Activated T-cell treated with anti-CD3 and anti-CD28 coated beads for 48 hours (primary cell): ENCODE data around the gene PHTF2.
"Not testable (repeated sequence)": the region's sequence is repeated elsewhere in the genome, so short reads cannot be mapped to it uniquely, and the experiment has no call there.

ENCODE experiments used
- DNase-seq: peaks from one replicate; pipeline ENCODE4 v3.0.0-alpha.2; 2020; ENCODE audit warnings: low read depth

PHTF2 gene

GRCh38 chr7:77989981-77990566, 191.5 kb downstream of the PHTF2 start:
- no peak for DNase-seq

- DNase-seq, result no peak
Measured at GRCh38 chr7:77991656-77992055, 193.1 kb downstream of the PHTF2 start.

GRCh38 chr7:77993838-77994237, 195.3 kb downstream of the PHTF2 start:
- no peak for DNase-seq

DNA sequence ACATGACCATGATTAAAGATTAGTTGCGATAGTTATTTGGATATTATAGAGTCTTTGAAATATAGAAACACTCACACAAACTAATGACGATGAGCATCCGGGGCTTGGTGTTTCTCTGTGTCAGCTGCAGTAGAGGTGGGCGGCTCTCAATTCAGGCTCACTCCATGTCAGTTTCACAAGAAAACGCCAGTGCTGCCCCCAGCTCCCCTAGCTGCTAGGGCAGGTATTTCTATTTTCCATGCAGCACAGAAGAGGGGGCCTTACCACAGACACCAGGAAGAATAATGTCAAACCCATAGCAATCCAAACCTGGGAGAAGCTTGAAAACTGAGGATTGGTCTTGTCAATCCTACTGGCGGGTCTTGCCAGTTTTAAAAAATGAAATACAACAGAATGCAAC, 197.1 kb downstream of the PHTF2 start:
- no peak for DNase-seq

DNA sequence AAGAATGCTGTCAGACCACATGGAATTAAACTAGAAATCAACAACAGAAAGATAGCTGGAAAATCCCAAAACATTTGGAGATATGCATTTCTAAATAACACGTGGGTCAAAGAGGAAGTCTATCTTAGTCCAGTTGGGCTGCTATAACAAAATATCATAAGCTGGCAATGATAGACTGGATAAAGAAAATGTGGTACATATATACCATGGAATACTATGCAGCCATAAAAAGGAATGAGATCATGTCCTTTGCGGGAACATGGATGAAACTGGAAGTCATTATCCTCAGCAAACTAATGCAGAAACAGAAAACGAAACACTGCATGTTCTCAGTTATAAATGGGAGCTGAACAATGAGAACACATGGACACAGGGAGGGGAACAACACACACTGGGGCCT, 200.6 kb downstream of the PHTF2 start:
- not testable (repeated sequence) for DNase-seq

GRCh38 chr7:78002021-78002420, 203.4 kb downstream of the PHTF2 start:
- DNase-seq, result no peak

DNA sequence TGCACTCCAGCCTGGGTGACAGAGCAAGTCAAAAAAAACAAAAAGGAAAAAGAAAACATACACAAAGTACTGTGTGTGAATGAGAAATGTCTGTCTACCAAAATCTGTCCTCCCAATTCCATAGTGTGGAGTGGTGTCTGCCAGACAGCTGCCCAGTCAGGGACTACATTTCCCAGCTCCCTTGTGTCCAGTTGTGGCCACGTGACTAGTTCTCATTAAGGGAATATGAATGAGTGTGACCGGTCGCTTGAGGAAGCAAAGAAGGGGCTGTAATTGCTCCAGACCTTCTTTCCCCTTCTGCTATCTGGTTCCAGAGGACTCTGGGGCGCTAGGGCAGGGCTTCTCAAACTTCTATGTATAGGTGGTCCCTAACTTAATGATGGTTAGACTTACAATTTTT, 204.1 kb downstream of the PHTF2 start:
- DNase-seq, result no peak

DNA sequence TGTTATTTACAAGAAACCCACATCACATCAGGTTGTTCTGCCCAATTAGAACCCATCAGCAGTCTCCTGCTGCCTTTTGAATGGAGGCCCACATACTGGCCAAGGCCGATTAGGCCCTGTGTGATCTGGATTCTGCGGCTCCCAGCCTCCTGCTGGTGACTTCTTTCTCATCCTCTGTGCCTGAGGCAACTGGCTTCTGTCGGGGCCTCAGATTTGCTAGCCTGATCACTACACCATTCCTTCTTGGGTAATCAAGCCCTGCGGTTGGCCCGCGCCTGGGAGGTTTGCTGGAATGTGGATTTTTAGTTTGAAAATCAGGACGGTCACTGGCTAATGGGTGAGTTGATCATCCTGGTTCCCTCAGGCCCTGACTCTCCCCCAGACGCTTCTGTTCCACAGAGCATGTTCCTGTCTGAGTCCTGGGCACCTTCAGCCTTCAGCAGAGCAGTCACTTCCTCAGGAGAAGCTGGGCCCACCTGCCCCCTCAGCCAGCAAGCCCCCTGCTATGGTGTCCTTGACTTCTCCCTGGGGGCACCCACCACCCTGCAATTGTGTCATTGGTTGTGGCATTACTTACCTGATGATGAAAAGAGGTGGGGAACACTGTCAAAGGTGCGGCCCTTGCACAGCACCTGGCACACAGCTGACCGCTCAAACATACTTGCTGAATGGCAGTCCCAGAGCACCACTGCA, 207.6 kb downstream of the PHTF2 start:
- no peak for DNase-seq
